GM23338 (cell line): Measurements from ENCODE around the gene FLNA. TPM values are rescaled to one million over a fixed set of nuclear protein-coding genes. Genes with fewer than 3 reads are reported as not detected.

Source experiments
- CREB1 ChIP-seq: fragments of 250-450 bp; sonication (Bioruptor Pico); IDR thresholded peaks from 2 replicates; pipeline ENCODE4 v1.5.0; 2020; ENCODE audit warnings: low read depth, mild to moderate bottlenecking, moderate library complexity
- EZH2 ChIP-seq: fragments of 200-600 bp; sonication (generic); IDR thresholded peaks from one replicate; pipeline ENCODE4 v1.8.0; 2017; ENCODE audit warnings: antibody characterized with exemption, mild to moderate bottlenecking, low read depth; ENCODE audit not compliant: unreplicated experiment
- NANOG ChIP-seq: IDR thresholded peaks from 2 replicates; pipeline ENCODE4 v1.6.1; 2016; ENCODE audit warnings: antibody characterized with exemption, borderline replicate concordance
- POLR2AphosphoS5 ChIP-seq: IDR thresholded peaks from 2 replicates; pipeline ENCODE4 v1.6.1; 2016; ENCODE audit warnings: antibody characterized with exemption, low read depth
- REST ChIP-seq: IDR thresholded peaks from one replicate; pipeline ENCODE4 v1.6.1; 2018; ENCODE audit warnings: antibody characterized with exemption; ENCODE audit not compliant: unreplicated experiment
- STAT1 ChIP-seq: IDR thresholded peaks from one replicate; pipeline ENCODE4 v1.6.1; 2016; ENCODE audit warnings: antibody characterized with exemption; ENCODE audit not compliant: unreplicated experiment
- ZNF114 ChIP-seq: fragments of 250-450 bp; sonication (Bioruptor Pico); IDR thresholded peaks from 2 replicates; pipeline ENCODE4 v1.5.0; 2020; ENCODE audit warnings: mild to moderate bottlenecking, moderate library complexity
- ZNF331 ChIP-seq: fragments of 250-450 bp; sonication (Bioruptor Pico); IDR thresholded peaks from 2 replicates; pipeline ENCODE4 v1.5.0; 2020; ENCODE audit warnings: low read depth, mild to moderate bottlenecking, moderate library complexity
- ZNF462 ChIP-seq: fragments of 250-450 bp; sonication (Bioruptor Pico); IDR thresholded peaks from 2 replicates; pipeline ENCODE4 v1.5.0; 2020; ENCODE audit warnings: mild to moderate bottlenecking, moderate library complexity
- polyA plus RNA-seq: library from polyadenylated mRNA; unstranded; fragments of >200 nt; fragmentation: Nextera tagmentation; extraction: Ambion mirVana; gene quantifications from 2 replicates; pipeline ENCODE4 v1.2.1, GENCODE V29; 2016
- total RNA-seq: library from RNA; depleted of rRNA; stranded (reverse); fragments of >200 nt; shearing (Covaris generic); gene quantifications from 2 replicates; pipeline ENCODE4 v1.2.3, GENCODE V29; 2014

FLNA gene
- total and polyA plus RNA-seq, 2 experiments from 2014 or later, result 579 to 1,445 TPM

- no peak for TF ChIP-seq ZNF462 (CRISPR knock-in tag)
- no peak for TF ChIP-seq POLR2AphosphoS5
- no peak for TF ChIP-seq NANOG
- no peak for TF ChIP-seq STAT1
- no peak for TF ChIP-seq ZNF114 (CRISPR knock-in tag)
- TF ChIP-seq REST, result no peak
- no peak for TF ChIP-seq ZNF331 (CRISPR knock-in tag)
- no peak for TF ChIP-seq EZH2
- TF ChIP-seq CREB1, result no peak
These were observed 40.6 kb downstream of the FLNA start (continued) for GRCh38 chrX:154333837-154334271.
